ENCODE data around the gene CD1C.
"Not testable (repeated sequence)": the region's sequence is repeated elsewhere in the genome, so short reads cannot be mapped to it uniquely, and the experiment has no call there.

DNA sequence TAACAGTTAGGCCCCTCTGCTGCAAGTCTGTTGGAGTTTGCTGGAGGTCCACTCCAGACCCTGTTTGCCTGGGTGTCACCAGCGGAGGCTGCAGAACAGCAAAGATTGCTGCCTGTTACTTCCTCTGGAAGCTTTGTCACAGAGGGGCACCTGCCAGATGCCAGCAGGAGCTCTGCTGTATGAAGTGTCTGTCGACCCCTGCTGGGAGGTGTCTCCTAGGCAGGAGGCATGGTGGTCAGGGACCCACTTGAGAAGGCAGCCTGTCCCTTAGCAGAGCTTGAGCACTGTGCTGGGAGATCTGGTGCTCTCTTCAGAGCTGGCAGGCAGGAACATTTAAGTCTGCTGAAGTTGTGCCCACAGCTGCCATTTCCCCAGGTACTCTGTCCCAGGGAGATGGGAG is 7.3 kb upstream of the CD1C start:
- not testable (repeated sequence) for TF ChIP-seq POLR2A, CTCF (IDR thresholded peaks at IDR 0.05)
